ENCODE results near the gene NGEF. TPM values are rescaled to one million over a fixed set of nuclear protein-coding genes. Genes with fewer than 3 reads are reported as not detected.

The NGEF gene
- total RNA-seq, 1 experiment from 2014 or later, result 71.3 TPM

GRCh38 chr2:232928551-232929302, 84.3 kb downstream of the NGEF start:
- Histone ChIP-seq H3F3A (ENCODE audit: low read length, unreplicated experiment) (no peaks in the 10 kb centered on the region), H3K27me3 (ENCODE audit: low read length) (no peaks in the 10 kb centered on the region), H3K36me3 (ENCODE audit: low read depth, low read length) (peaks cover 7% of the 10 kb centered on the region), H3K9me3 (ENCODE audit: low read length) (no peaks in the 10 kb centered on the region), H3K4me2 (ENCODE audit: low read length) (peak overlapping the region; percentile 67), H3K9me2 (replicated peaks; ENCODE audit: low read length) (no peaks in the 10 kb centered on the region), H3K9ac (ENCODE audit: low read length) (no peak overlapping the region), H3K4me1 (ENCODE audit: insufficient read depth, low read length) (peaks cover 25% of the 10 kb centered on the region), H4K20me1 (ENCODE audit: low read length) (no peaks in the 10 kb centered on the region), H3K27ac (ENCODE audit: low read length) (no peak overlapping the region), H3K79me2 (ENCODE audit: low read length) (peaks cover 44% of the 10 kb centered on the region), H3K4me3 (ENCODE audit: low read length) (peak overlapping the region; percentile 55), H2AFZ (ENCODE audit: low read length) (no peak overlapping the region)
- ChIA-PET CTCF (no interaction called here), POLR2A (ENCODE audit: unreplicated experiment) (no interaction called here)
- BruUV-seq (replicated peaks), result no TSS peak
- ATAC-seq, result no peak
- intact Hi-C loops (cut with micrococcal nuclease), result loop anchor here (5.0 kb wide), 2 partner anchors 59 to 124 kb away; no protein-coding TSS in a partner anchor
- no peak for DNase-seq
- TF ChIP-seq, protein P1, sequence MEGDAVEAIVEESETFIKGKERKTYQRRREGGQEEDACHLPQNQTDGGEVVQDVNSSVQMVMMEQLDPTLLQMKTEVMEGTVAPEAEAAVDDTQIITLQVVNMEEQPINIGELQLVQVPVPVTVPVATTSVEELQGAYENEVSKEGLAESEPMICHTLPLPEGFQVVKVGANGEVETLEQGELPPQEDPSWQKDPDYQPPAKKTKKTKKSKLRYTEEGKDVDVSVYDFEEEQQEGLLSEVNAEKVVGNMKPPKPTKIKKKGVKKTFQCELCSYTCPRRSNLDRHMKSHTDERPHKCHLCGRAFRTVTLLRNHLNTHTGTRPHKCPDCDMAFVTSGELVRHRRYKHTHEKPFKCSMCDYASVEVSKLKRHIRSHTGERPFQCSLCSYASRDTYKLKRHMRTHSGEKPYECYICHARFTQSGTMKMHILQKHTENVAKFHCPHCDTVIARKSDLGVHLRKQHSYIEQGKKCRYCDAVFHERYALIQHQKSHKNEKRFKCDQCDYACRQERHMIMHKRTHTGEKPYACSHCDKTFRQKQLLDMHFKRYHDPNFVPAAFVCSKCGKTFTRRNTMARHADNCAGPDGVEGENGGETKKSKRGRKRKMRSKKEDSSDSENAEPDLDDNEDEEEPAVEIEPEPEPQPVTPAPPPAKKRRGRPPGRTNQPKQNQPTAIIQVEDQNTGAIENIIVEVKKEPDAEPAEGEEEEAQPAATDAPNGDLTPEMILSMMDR (conservative IDR thresholded peaks at IDR 0.05; ENCODE audit: low read depth, low read length), result no peak
- TF ChIP-seq EZH2 (IDR thresholded peaks at IDR 0.05; ENCODE audit: low read length, unreplicated experiment) (no peak), EZH2phosphoT487 (IDR thresholded peaks at IDR 0.05; ENCODE audit: borderline replicate concordance, low read length) (no peak)

- H3K27ac ChIP-seq (ENCODE audit: low read length), result peak overlapping the region; percentile 47; the same call in 1 of the 2 replicates
- peaks cover 44% of the 10 kb centered on the region for H3K79me2 ChIP-seq (ENCODE audit: low read length)
- ChIA-PET POLR2A (ENCODE audit: unreplicated experiment) (interaction anchor here (0.5 to 0.7 kb wide), 3 partner anchors 31 to 324 kb away, joined by 3 to 5 read pairs (median 4); partner anchors contain the start of gene ATG16L1), CTCF (interaction anchor here (1.0 kb wide), 1 partner anchor 101 kb away, joined by 3 read pairs; no protein-coding TSS in a partner anchor)
- peak; percentile 40 for DNase-seq
- H3K4me3 ChIP-seq (ENCODE audit: low read length), result peak overlapping the region; percentile 71
- H3F3A ChIP-seq (ENCODE audit: low read length, unreplicated experiment), result no peaks in the 10 kb centered on the region
- H3K4me1 ChIP-seq (ENCODE audit: insufficient read depth, low read length), result peaks cover 25% of the 10 kb centered on the region
- H4K20me1 ChIP-seq (ENCODE audit: low read length), result no peaks in the 10 kb centered on the region
- no peaks in the 10 kb centered on the region for H3K9me2 ChIP-seq (replicated peaks; ENCODE audit: low read length)
- intact Hi-C loops (cut with micrococcal nuclease), result loop anchor here (1.0 to 5.0 kb wide), 5 partner anchors 51 to 323 kb away; partner anchors contain the start of gene ATG16L1
- peak overlapping the region; percentile 81 for H3K9ac ChIP-seq (ENCODE audit: low read length)
- peak overlapping the region; percentile 85 for H2AFZ ChIP-seq (ENCODE audit: low read length)
- H3K4me2 ChIP-seq (ENCODE audit: low read length), result peak overlapping the region; percentile 87
- peaks cover 7% of the 10 kb centered on the region for H3K36me3 ChIP-seq (ENCODE audit: low read depth, low read length)
- TF ChIP-seq, protein P1 (conservative IDR thresholded peaks at IDR 0.05; ENCODE audit: low read depth, low read length), result no peak
- peak; percentile 13 for ATAC-seq
- BruUV-seq (replicated peaks), result no TSS peak
- H3K9me3 ChIP-seq (ENCODE audit: low read length), result no peaks in the 10 kb centered on the region
- no peaks in the 10 kb centered on the region for H3K27me3 ChIP-seq (ENCODE audit: low read length)
These were observed 85.1 kb downstream of the NGEF start for GRCh38 chr2:232927793-232928550.
